Body of pancreas (tissue), 4 donors: ENCODE results near the gene OR2AE1. TPM values are rescaled to one million over a fixed set of nuclear protein-coding genes. Genes with fewer than 3 reads are reported as not detected.

Experiments used
- ATAC-seq: fragments of 150-250 bp; one replicate; pipeline ENCODE4 v1.9.1; 2016
- DNase-seq, 4 donors: peaks; one replicate each; pipeline ENCODE4 v3.0.0-alpha.2; 2019
- H3K27ac ChIP-seq, 4 donors: fragments of 200-600 bp; sonication (generic); 1 replicate in 3 of 4; 2 replicates in 1 of 4; pipeline versions ENCODE4 v1.5.1 to v1.6.1; 2016 to 2019; ENCODE audit warnings: mild to moderate bottlenecking in 1 of 4, mixed read lengths in 1 of 4, moderate library complexity in 1 of 4
- H3K27me3 ChIP-seq, 2 donors: fragments of 200-600 bp; sonication (generic); one replicate each; pipeline ENCODE4 v1.6.0; 2016; ENCODE audit warnings: mild to moderate bottlenecking in 1 of 2
- H3K36me3 ChIP-seq, 2 donors: fragments of 200-600 bp; sonication (generic); replicated peaks in 1 of 2; 2 replicates each; pipeline ENCODE4 v1.5.1; 2016; ENCODE audit warnings: low read depth in 2 of 2; ENCODE audit not compliant: insufficient read depth in 1 of 2
- H3K4me1 ChIP-seq: fragments of 200-600 bp; sonication (generic); one replicate; pipeline ENCODE4 v1.6.0; 2016
- H3K4me3 ChIP-seq, 2 donors: fragments of 200-600 bp; sonication (generic); 1 replicate in 1 of 2; 2 replicates in 1 of 2; pipeline ENCODE4 v1.5.1; 2016 to 2019
- H3K9me3 ChIP-seq, 3 donors: fragments of 200-600 bp; sonication (generic); 1 replicate in 2 of 3; 2 replicates in 1 of 3; pipeline ENCODE4 v1.5.1; 2016
- POLR2A ChIP-seq, 3 donors: fragments of 450-650 bp; IDR thresholded peaks; one replicate each; pipeline ENCODE4 v1.6.1; 2016; ENCODE audit warnings: antibody characterized with exemption in 3 of 3, mild to moderate bottlenecking in 2 of 3
- WGBS, 2 donors: methylation state at CpG; one replicate each; pipeline ENCODE4 v1.1.5; 2017; 5-methylcytosine and 5-hydroxymethylcytosine counted together
- intact Hi-C: fragments of 100-400 bp; cut with DNase I; formaldehyde crosslinking; loops from one replicate; pipeline ENCODE4 v1.15.1; 2023
- total RNA-seq, 2 donors: library from RNA; depleted of rRNA; stranded (reverse); fragments of >200 nt; gene quantifications; one replicate each; pipeline ENCODE4 v1.1.0, GENCODE V29; 2016
- TF ChIP-seq, protein P1 (sequence below), 7 experiments: fragments of 450-650 bp in 4 of 7; fragments of 200-600 bp in 3 of 7; sonication (generic) in 3 of 7; IDR thresholded peaks; one replicate each; pipeline ENCODE4 v1.5.1; 2016 to 2019; ENCODE audit warnings: antibody characterized with exemption in 7 of 7

OR2AE1 gene
- total RNA-seq, 2 donors from 2014 or later, result 2.0 TPM; not detected in 1

DNA sequence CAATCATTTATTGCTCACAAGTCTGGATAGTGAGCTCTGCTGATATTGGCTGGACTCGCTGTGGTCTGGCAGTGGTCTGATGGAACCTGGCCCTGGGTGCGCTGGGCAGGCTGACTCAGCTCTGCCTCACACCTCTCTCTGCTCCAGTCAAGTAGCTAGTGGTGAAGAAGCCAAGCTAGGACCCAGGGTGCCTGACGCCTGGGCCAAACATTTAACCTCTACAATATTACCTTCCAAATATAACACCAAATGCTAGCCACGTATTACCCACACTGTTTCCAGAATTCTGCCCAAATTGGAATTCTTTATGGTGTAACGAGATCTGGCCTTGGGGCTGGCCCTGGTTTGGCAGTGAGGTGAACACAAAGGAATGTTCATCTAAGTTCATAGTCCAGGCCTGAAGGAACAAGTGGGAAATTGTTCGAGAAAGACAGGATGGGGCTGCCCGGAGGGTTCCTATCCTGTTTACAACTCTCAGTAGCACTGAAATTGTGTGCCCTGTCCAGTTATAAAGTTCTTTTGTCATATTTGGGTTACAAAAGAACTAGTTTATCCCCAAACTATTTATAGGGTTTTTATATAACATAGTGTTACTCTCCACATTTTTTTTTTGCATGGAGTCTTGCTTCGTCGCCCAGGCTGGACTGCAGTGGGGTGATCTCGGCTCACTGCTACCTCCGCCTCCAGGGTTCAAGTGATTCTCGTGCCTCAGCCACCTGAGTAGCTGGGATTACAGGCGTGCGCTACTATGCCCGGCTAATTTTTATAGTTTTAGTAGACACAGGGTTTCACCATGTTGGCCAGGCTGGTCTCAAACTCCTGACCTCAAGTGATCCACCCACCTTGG is 16.3 kb downstream of the OR2AE1 start:
- peak; percentile 28 to 51 (median 38) for DNase-seq
- peak; percentile 90 for ATAC-seq
- Histone ChIP-seq H3K4me1 (peaks cover 10% of the 10 kb centered on the region), H3K27ac (peak overlapping the region; percentile 18 to 73 (median 69)), H3K27me3 (no peaks in the 10 kb centered on the region), H3K4me3 (no peak overlapping the region), H3K9me3 (no peaks in the 10 kb centered on the region), H3K36me3 (no peaks in the 10 kb centered on the region)
- 72 to 75% methylated on average over 15 of the region's 15 CpGs for WGBS, 2 donors
- TF ChIP-seq, protein P1, sequence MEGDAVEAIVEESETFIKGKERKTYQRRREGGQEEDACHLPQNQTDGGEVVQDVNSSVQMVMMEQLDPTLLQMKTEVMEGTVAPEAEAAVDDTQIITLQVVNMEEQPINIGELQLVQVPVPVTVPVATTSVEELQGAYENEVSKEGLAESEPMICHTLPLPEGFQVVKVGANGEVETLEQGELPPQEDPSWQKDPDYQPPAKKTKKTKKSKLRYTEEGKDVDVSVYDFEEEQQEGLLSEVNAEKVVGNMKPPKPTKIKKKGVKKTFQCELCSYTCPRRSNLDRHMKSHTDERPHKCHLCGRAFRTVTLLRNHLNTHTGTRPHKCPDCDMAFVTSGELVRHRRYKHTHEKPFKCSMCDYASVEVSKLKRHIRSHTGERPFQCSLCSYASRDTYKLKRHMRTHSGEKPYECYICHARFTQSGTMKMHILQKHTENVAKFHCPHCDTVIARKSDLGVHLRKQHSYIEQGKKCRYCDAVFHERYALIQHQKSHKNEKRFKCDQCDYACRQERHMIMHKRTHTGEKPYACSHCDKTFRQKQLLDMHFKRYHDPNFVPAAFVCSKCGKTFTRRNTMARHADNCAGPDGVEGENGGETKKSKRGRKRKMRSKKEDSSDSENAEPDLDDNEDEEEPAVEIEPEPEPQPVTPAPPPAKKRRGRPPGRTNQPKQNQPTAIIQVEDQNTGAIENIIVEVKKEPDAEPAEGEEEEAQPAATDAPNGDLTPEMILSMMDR (IDR thresholded peaks at IDR 0.05), result no peak
- TF ChIP-seq POLR2A (IDR thresholded peaks at IDR 0.05), result no peak
- intact Hi-C loops, result no loop called here

DNA sequence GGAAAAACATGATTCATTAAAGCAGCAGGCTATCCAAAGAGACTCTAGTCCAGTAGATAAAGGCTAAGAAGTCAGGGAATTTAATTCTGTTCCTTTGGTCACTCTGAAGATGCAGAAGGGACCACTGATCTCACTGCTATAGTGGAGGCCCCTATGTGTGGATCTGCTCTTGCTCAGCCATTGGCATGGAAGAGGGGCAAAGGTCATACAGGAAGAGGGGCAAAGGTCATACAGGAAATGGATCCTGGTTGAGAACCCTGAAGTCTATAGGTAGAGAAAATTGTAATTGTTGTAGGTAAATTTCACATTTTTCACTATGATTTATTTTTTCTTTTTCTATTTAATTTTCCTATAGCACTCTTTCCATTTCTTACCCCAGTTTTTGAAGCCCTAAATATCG is 21.6 kb downstream of the OR2AE1 start:
- Histone ChIP-seq H3K9me3 (no peaks in the 10 kb centered on the region), H3K27ac (no peak overlapping the region), H3K4me3 (no peak overlapping the region), H3K4me1 (peaks cover 10% of the 10 kb centered on the region), H3K27me3 (no peaks in the 10 kb centered on the region), H3K36me3 (no peaks in the 10 kb centered on the region)
- DNase-seq (no peak), ATAC-seq (no peak)
- intact Hi-C loops, result no loop called here
- WGBS, 2 donors, result 85 to 88% methylated on average over 1 of the region's 1 CpG
- no peak for TF ChIP-seq POLR2A (IDR thresholded peaks at IDR 0.05)
- TF ChIP-seq, protein P1 (IDR thresholded peaks at IDR 0.05), result no peak

DNA sequence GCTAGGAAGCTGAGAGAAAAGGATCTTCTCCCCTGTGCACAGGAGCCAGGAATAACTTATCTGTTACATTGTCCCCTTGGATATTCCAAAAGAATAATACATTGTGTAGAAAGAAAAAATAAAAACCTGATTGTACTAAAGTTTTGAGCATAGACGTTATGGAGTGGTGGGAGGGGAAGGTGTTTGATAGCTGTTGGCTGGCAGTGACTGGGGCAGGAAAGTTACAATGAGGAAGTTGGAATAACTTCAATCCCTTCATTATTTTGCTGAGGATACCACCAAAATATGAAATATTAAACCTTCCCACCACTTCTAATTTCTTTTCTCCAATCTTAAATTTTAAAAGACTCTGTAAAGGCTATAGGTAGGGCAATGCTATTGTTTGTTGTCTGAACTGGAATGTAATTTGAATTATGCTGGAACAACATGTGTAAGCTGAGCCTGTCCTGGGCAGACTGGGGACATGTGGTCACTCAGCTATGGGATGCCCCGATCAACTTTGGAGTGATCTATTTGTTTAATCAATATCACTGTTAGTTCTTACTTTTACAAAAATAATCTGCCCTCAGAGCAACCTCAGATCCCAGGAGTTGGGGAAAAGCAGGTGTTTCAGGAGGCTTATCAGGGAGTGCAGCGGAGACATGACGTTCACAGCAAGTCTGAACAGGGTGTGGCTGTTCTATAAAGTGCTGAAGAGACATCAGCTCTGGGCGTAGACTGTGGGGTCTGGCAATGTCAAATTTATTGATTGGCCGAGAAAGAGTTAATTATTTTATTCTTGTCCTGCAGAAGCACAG is 28.2 kb downstream of the OR2AE1 start:
- no peak for TF ChIP-seq POLR2A (IDR thresholded peaks at IDR 0.05)
- TF ChIP-seq, protein P1 (IDR thresholded peaks at IDR 0.05), result no peak
- intact Hi-C loops, result no loop called here
- WGBS, 2 donors, result 47 to 56% methylated on average over 6 of the region's 6 CpGs
- Histone ChIP-seq H3K4me1 (no peaks in the 10 kb centered on the region), H3K9me3 (no peaks in the 10 kb centered on the region), H3K27ac (no peak overlapping the region), H3K4me3 (no peak overlapping the region), H3K36me3 (no peaks in the 10 kb centered on the region), H3K27me3 (no peaks in the 10 kb centered on the region)
- ATAC-seq (no peak), DNase-seq (no peak)

DNA sequence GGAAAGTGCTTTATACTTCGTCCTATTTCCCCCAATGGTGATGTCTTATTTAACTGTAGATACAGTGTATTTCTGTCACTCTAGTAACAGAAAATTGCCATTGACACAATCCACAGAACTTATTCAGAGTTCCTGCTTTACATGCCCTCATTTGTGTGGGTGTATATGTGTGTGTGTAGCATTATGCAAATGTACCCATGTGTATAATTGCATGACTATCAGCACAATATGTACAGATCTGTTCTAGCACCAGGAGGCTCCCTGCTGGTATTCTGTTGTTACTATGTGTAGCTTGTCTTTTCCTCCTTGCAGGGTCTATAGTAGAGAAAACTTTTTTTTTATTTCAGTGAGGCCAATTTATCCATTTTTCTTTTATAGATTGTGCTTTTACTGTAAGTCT is 32.5 kb downstream of the OR2AE1 start:
- TF ChIP-seq, protein P1 (IDR thresholded peaks at IDR 0.05), result no peak
- TF ChIP-seq POLR2A (IDR thresholded peaks at IDR 0.05), result no peak
- Histone ChIP-seq H3K4me1 (peaks cover 9% of the 10 kb centered on the region), H3K27me3 (no peaks in the 10 kb centered on the region), H3K27ac (no peak overlapping the region), H3K9me3 (no peaks in the 10 kb centered on the region), H3K36me3 (no peaks in the 10 kb centered on the region), H3K4me3 (no peak overlapping the region)
- intact Hi-C loops, result no loop called here
- ATAC-seq, result no peak
- 45 to 67% methylated on average over 1 of the region's 1 CpG for WGBS, 2 donors
- no peak for DNase-seq
